ENCODE data around the gene MGAT4C. TPM values are rescaled to one million over a fixed set of nuclear protein-coding genes. Genes with fewer than 3 reads are reported as not detected.

MGAT4C gene
- total RNA-seq, 1 donor from 2014 or later: not detected

- H2AFZ ChIP-seq (replicated peaks): no peak overlapping the region
Measured at GRCh38 chr12:86261142-86261541, 5.0 kb upstream of the MGAT4C start.

DNA sequence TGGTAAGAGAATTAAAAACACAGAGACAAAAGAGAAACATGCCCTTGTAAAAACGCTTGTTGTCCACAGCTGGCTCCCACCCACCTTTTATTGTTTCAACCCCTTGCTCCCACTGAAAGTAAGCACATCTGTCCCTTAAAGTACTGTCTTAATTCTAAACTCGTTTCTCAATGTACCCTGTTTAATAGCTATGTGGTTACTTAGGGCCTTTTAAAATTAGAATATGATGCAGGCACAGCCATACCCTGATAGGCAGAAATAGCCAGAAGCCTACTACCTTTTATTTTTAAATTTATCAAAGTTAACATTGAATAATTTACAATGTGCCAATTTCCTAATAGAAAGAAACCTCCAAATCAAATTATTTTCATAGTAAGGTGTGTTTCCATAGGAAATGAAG lies 4.0 kb upstream of the MGAT4C start:
- Mint-ChIP-seq H3K4me1 (peaks cover 15% of the 10 kb centered on the region), H3K27ac (no peak overlapping the region), H3K9me3 (no peaks in the 10 kb centered on the region), H3K27me3 (ENCODE audit: insufficient read depth, low read depth) (no peaks in the 10 kb centered on the region), H3K36me3 (no peaks in the 10 kb centered on the region), H3K4me3 (no peak overlapping the region)
- no peak overlapping the region for H3K9ac ChIP-seq
- DNase-seq (ENCODE audit: low spot score): no peak
- H3F3A ChIP-seq (ENCODE audit: low read depth): no peaks in the 10 kb centered on the region
- H3K4me2 ChIP-seq: no peak overlapping the region
- no peaks in the 10 kb centered on the region for H3K79me2 ChIP-seq (ENCODE audit: low read depth)
- H2AFZ ChIP-seq (replicated peaks): no peak overlapping the region
- TF ChIP-seq, protein P1, sequence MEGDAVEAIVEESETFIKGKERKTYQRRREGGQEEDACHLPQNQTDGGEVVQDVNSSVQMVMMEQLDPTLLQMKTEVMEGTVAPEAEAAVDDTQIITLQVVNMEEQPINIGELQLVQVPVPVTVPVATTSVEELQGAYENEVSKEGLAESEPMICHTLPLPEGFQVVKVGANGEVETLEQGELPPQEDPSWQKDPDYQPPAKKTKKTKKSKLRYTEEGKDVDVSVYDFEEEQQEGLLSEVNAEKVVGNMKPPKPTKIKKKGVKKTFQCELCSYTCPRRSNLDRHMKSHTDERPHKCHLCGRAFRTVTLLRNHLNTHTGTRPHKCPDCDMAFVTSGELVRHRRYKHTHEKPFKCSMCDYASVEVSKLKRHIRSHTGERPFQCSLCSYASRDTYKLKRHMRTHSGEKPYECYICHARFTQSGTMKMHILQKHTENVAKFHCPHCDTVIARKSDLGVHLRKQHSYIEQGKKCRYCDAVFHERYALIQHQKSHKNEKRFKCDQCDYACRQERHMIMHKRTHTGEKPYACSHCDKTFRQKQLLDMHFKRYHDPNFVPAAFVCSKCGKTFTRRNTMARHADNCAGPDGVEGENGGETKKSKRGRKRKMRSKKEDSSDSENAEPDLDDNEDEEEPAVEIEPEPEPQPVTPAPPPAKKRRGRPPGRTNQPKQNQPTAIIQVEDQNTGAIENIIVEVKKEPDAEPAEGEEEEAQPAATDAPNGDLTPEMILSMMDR (IDR thresholded peaks at IDR 0.05): no peak
- TF ChIP-seq EZH2phosphoT487 (IDR thresholded peaks at IDR 0.05) (no peak), EZH2 (IDR thresholded peaks at IDR 0.05) (no peak)
- no peaks in the 10 kb centered on the region for H3K9me3 ChIP-seq (ENCODE audit: low read depth)
- H3K36me3 ChIP-seq: no peaks in the 10 kb centered on the region
- H4K20me1 ChIP-seq (ENCODE audit: low read depth): no peaks in the 10 kb centered on the region
- H3K27me3 ChIP-seq: no peaks in the 10 kb centered on the region
- peaks cover 16% of the 10 kb centered on the region for H3K4me1 ChIP-seq
- no peak overlapping the region for H3K27ac ChIP-seq
- no peak overlapping the region for H3K4me3 ChIP-seq

More at GRCh38 chr12:86261142-86261541, 5.0 kb upstream of the MGAT4C start:
- Histone ChIP-seq H3K4me3 (no peak overlapping the region), H4K20me1 (ENCODE audit: low read depth) (no peaks in the 10 kb centered on the region), H3K4me1 (peaks cover 12% of the 10 kb centered on the region), H3K9ac (no peak overlapping the region), H3K27ac (no peak overlapping the region), H3K79me2 (ENCODE audit: low read depth) (no peaks in the 10 kb centered on the region), H3K4me2 (no peak overlapping the region), H3K36me3 (no peaks in the 10 kb centered on the region), H3K27me3 (no peaks in the 10 kb centered on the region), H3F3A (ENCODE audit: low read depth) (no peaks in the 10 kb centered on the region), H3K9me3 (ENCODE audit: low read depth) (no peaks in the 10 kb centered on the region)
- DNase-seq (ENCODE audit: low spot score): no peak
- Mint-ChIP-seq H3K27me3 (ENCODE audit: insufficient read depth, low read depth) (no peaks in the 10 kb centered on the region), H3K4me3 (no peak overlapping the region), H3K9me3 (no peaks in the 10 kb centered on the region), H3K4me1 (peaks cover 13% of the 10 kb centered on the region), H3K27ac (no peak overlapping the region), H3K36me3 (no peaks in the 10 kb centered on the region)
- TF ChIP-seq EZH2phosphoT487 (IDR thresholded peaks at IDR 0.05) (no peak), EZH2 (IDR thresholded peaks at IDR 0.05) (no peak)
- TF ChIP-seq, protein P1 (IDR thresholded peaks at IDR 0.05): no peak

DNA sequence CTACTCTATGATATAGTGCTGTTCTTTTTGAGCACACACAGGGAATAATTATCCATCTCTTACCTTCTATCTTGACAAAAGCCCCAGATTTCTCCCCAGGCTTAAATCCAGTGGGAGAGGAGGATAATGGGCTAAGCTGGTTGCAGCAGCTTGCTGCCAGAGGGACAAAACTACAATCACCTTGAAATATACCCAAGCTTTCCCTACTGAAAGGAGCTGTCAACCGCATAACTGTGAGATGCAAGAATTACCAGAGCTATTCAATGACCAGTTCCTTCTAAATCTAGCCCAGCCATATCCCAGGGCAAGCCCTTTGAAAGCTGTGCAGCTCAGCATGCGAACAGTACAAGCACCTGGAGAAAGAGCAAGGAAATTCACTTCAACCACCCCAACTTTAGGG lies 943 bp upstream of the MGAT4C start:
- no peaks in the 10 kb centered on the region for H3K9me3 ChIP-seq (ENCODE audit: low read depth)
- H3K4me3 ChIP-seq: no peak overlapping the region
- H3K4me1 Mint-ChIP-seq: peaks cover 21% of the 10 kb centered on the region
- no peaks in the 10 kb centered on the region for H3K27me3 Mint-ChIP-seq (ENCODE audit: insufficient read depth, low read depth)
- H3K36me3 ChIP-seq: no peaks in the 10 kb centered on the region
- no peaks in the 10 kb centered on the region for H3K9me3 Mint-ChIP-seq
- no peak overlapping the region for H3K27ac Mint-ChIP-seq
- H3F3A ChIP-seq (ENCODE audit: low read depth): no peaks in the 10 kb centered on the region
- no peak overlapping the region for H3K4me3 Mint-ChIP-seq
- TF ChIP-seq EZH2phosphoT487 (IDR thresholded peaks at IDR 0.05) (no peak), EZH2 (IDR thresholded peaks at IDR 0.05) (no peak)
- TF ChIP-seq, protein P1 (IDR thresholded peaks at IDR 0.05): no peak
- no peak overlapping the region for H2AFZ ChIP-seq (replicated peaks)
- no peaks in the 10 kb centered on the region for H4K20me1 ChIP-seq (ENCODE audit: low read depth)
- no peaks in the 10 kb centered on the region for H3K79me2 ChIP-seq (ENCODE audit: low read depth)
- no peak overlapping the region for H3K27ac ChIP-seq
- DNase-seq (ENCODE audit: low spot score): peak; percentile 35
- no peak overlapping the region for H3K9ac ChIP-seq
- H3K36me3 Mint-ChIP-seq: no peaks in the 10 kb centered on the region
- H3K27me3 ChIP-seq: no peaks in the 10 kb centered on the region
- peaks cover 16% of the 10 kb centered on the region for H3K4me1 ChIP-seq
- no peak overlapping the region for H3K4me2 ChIP-seq
